ENCODE data around the gene DGKZ.
"Not testable (repeated sequence)": the region's sequence is repeated elsewhere in the genome, so short reads cannot be mapped to it uniquely, and the experiment has no call there.

DGKZ gene

DNA sequence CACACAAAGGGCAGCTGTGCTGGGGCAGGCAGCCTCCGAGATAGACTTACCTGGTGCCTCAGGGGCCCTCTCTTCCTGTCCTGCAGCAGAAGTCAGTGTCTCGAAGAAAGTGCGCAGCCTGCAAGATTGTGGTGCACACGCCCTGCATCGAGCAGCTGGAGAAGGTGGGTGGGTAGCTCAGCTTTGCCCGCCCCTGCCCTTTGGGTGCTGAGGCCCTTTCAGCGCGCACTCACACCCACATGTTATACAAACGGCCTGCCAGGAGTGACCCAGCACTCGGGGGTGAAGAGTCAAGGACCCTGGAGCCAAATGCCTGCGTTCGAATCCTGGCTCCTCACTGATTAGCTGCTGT, 20.6 kb downstream of the DGKZ start:
- H3K4me3 ChIP-seq (ENCODE audit: low read length): no peak overlapping the region
- no peak overlapping the region for H2AFZ ChIP-seq (ENCODE audit: low read length)
- H3K4me1 ChIP-seq (ENCODE audit: low read length): no peaks in the 10 kb centered on the region
- no peaks in the 10 kb centered on the region for H4K20me1 ChIP-seq (ENCODE audit: insufficient read depth, low read length)
- no peak overlapping the region for H3K4me2 ChIP-seq (ENCODE audit: low read depth, low read length)
- no peaks in the 10 kb centered on the region for H3K9me2 ChIP-seq (replicated peaks; ENCODE audit: insufficient read depth, low read length)
- no peaks in the 10 kb centered on the region for H3F3A ChIP-seq (ENCODE audit: insufficient read depth, low read length)
- no peaks in the 10 kb centered on the region for H3K9me3 ChIP-seq (replicated peaks; ENCODE audit: insufficient read depth, low read length)
- H3K27me3 ChIP-seq (replicated peaks; ENCODE audit: insufficient read depth, low read length): no peaks in the 10 kb centered on the region
- TF ChIP-seq EZH2 (optimal IDR thresholded peaks at IDR 0.05; ENCODE audit: low read depth, low read length) (no peak), EZH2phosphoT487 (IDR thresholded peaks at IDR 0.05; ENCODE audit: low read length) (no peak)
- TF ChIP-seq, protein P1, sequence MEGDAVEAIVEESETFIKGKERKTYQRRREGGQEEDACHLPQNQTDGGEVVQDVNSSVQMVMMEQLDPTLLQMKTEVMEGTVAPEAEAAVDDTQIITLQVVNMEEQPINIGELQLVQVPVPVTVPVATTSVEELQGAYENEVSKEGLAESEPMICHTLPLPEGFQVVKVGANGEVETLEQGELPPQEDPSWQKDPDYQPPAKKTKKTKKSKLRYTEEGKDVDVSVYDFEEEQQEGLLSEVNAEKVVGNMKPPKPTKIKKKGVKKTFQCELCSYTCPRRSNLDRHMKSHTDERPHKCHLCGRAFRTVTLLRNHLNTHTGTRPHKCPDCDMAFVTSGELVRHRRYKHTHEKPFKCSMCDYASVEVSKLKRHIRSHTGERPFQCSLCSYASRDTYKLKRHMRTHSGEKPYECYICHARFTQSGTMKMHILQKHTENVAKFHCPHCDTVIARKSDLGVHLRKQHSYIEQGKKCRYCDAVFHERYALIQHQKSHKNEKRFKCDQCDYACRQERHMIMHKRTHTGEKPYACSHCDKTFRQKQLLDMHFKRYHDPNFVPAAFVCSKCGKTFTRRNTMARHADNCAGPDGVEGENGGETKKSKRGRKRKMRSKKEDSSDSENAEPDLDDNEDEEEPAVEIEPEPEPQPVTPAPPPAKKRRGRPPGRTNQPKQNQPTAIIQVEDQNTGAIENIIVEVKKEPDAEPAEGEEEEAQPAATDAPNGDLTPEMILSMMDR (IDR thresholded peaks at IDR 0.05; ENCODE audit: low read length): no peak
- no peak overlapping the region for H3K9ac ChIP-seq (ENCODE audit: low read length)
- no peaks in the 10 kb centered on the region for H3K36me3 ChIP-seq (replicated peaks; ENCODE audit: insufficient read depth, low read length)
- no peak for DNase-seq
- no peak overlapping the region for H3K27ac ChIP-seq (ENCODE audit: low read length)
- H3K79me2 ChIP-seq (ENCODE audit: low read length): peaks cover 2% of the 10 kb centered on the region; the same call in 1 of the 2 replicates

DNA sequence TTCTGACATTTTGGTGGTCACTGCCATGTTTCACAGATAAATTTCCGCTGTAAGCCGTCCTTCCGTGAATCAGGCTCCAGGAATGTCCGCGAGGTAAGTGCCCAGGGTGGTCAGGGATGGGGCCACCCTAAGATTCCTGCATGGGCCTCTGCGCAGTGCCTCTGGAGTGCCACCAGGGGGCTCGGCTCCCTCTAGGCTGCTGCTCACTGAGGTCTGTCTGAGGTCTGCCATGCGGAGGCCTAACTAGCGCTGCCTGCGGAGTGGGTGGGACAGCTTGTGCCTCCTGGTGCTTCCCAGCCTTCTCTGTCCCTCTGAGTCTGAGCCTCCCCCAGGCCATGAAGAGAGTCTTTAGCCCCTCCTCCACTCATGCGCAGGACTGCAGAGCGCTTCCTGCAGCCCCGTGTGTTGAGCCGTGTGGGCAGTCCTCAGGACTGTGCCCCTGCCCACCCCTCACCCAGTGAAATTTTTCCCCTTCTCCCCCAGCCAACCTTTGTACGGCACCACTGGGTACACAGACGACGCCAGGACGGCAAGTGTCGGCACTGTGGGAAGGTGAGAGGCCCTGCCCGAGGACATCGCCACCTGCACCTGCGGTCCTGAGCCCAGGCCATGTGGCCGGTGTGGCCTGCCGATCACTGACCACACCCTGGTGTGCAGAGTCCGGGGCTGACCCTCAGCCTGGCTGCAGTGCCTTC, 22.3 kb downstream of the DGKZ start:
- no peak overlapping the region for H3K4me2 ChIP-seq (ENCODE audit: low read depth, low read length)
- no peaks in the 10 kb centered on the region for H3F3A ChIP-seq (ENCODE audit: insufficient read depth, low read length)
- H3K9me3 ChIP-seq (replicated peaks; ENCODE audit: insufficient read depth, low read length): no peaks in the 10 kb centered on the region
- no peaks in the 10 kb centered on the region for H3K27me3 ChIP-seq (replicated peaks; ENCODE audit: insufficient read depth, low read length)
- H3K9me2 ChIP-seq (replicated peaks; ENCODE audit: insufficient read depth, low read length): no peaks in the 10 kb centered on the region
- H3K36me3 ChIP-seq (replicated peaks; ENCODE audit: insufficient read depth, low read length): no peaks in the 10 kb centered on the region
- DNase-seq: peak; percentile 41
- H3K27ac ChIP-seq (ENCODE audit: low read length): no peak overlapping the region
- no peaks in the 10 kb centered on the region for H4K20me1 ChIP-seq (ENCODE audit: insufficient read depth, low read length)
- no peak overlapping the region for H3K4me3 ChIP-seq (ENCODE audit: low read length)
- H2AFZ ChIP-seq (ENCODE audit: low read length): no peak overlapping the region
- TF ChIP-seq, protein P1 (IDR thresholded peaks at IDR 0.05; ENCODE audit: low read length): peak; percentile 83
- TF ChIP-seq EZH2phosphoT487 (IDR thresholded peaks at IDR 0.05; ENCODE audit: low read length) (no peak), EZH2 (optimal IDR thresholded peaks at IDR 0.05; ENCODE audit: low read depth, low read length) (no peak)
- no peaks in the 10 kb centered on the region for H3K4me1 ChIP-seq (ENCODE audit: low read length)
- H3K9ac ChIP-seq (ENCODE audit: low read length): no peak overlapping the region
- H3K79me2 ChIP-seq (ENCODE audit: low read length): no peaks in the 10 kb centered on the region

DNA sequence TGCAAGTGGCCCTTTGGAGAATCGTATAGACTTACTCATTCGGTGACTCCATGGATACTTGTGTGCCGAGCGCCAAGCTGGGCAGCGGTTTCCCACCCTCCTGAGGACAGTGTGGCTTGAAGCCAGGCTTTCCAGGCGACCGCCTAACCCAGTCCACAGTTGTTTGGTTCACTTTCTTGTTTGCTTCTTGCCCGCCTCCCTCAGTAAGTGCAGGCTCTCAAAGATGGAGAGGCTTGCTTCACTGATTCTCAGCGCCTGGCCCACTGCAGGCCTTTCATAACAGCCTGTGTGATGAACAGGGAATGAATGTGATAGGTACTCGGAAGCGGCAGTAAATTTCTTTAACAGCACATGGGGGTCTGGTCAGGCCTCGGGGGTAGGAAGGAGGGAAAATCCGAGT, 23.0 kb downstream of the DGKZ start:
- no peak overlapping the region for H3K4me2 ChIP-seq (ENCODE audit: low read depth, low read length)

DNA sequence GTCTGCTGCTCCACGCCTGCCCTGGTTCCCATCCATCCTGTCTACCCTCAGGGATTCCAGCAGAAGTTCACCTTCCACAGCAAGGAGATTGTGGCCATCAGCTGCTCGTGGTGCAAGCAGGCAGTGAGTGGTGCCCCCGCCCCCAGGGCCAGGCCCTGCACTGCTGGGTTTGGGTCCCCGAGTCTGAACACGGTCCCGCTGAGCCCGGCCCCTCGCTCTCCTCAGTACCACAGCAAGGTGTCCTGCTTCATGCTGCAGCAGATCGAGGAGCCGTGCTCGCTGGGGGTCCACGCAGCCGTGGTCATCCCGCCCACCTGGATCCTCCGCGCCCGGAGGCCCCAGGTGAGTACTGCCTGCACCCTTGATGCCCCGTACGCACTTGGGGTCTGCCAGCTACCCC, 24.0 kb downstream of the DGKZ start:
- H3K9ac ChIP-seq (ENCODE audit: low read length); H3F3A ChIP-seq (ENCODE audit: insufficient read depth, low read length); H4K20me1 ChIP-seq (ENCODE audit: insufficient read depth, low read length); H3K27ac ChIP-seq (ENCODE audit: low read length); H3K4me3 ChIP-seq (ENCODE audit: low read length); H2AFZ ChIP-seq (ENCODE audit: low read length); DNase-seq; H3K4me1 ChIP-seq (ENCODE audit: low read length); H3K9me3 ChIP-seq (replicated peaks; ENCODE audit: insufficient read depth, low read length); H3K27me3 ChIP-seq (replicated peaks; ENCODE audit: insufficient read depth, low read length); H3K9me2 ChIP-seq (replicated peaks; ENCODE audit: insufficient read depth, low read length); H3K4me2 ChIP-seq (ENCODE audit: low read depth, low read length); H3K36me3 ChIP-seq (replicated peaks; ENCODE audit: insufficient read depth, low read length); H3K79me2 ChIP-seq (ENCODE audit: low read length): not testable (repeated sequence)

More for the DNA sequence above, 23.0 kb downstream of the DGKZ start:
- no peaks in the 10 kb centered on the region for H4K20me1 ChIP-seq (ENCODE audit: insufficient read depth, low read length)
- no peak for DNase-seq
- H3K4me3 ChIP-seq (ENCODE audit: low read length): no peak overlapping the region
- no peak overlapping the region for H2AFZ ChIP-seq (ENCODE audit: low read length)
- no peaks in the 10 kb centered on the region for H3K79me2 ChIP-seq (ENCODE audit: low read length)
- no peaks in the 10 kb centered on the region for H3F3A ChIP-seq (ENCODE audit: insufficient read depth, low read length)
- H3K4me1 ChIP-seq (ENCODE audit: low read length): no peaks in the 10 kb centered on the region
- H3K27me3 ChIP-seq (replicated peaks; ENCODE audit: insufficient read depth, low read length): no peaks in the 10 kb centered on the region
- H3K9me2 ChIP-seq (replicated peaks; ENCODE audit: insufficient read depth, low read length): no peaks in the 10 kb centered on the region
- no peaks in the 10 kb centered on the region for H3K9me3 ChIP-seq (replicated peaks; ENCODE audit: insufficient read depth, low read length)
- no peaks in the 10 kb centered on the region for H3K36me3 ChIP-seq (replicated peaks; ENCODE audit: insufficient read depth, low read length)
- TF ChIP-seq, protein P1 (IDR thresholded peaks at IDR 0.05; ENCODE audit: low read length): no peak
- TF ChIP-seq EZH2 (optimal IDR thresholded peaks at IDR 0.05; ENCODE audit: low read depth, low read length) (no peak), EZH2phosphoT487 (IDR thresholded peaks at IDR 0.05; ENCODE audit: low read length) (no peak)
- H3K27ac ChIP-seq (ENCODE audit: low read length): no peak overlapping the region
- H3K9ac ChIP-seq (ENCODE audit: low read length): no peak overlapping the region
